Mammary epithelial cell (primary cell): ENCODE results near the gene SMIM7.

Experiments
- CTCF ChIP-seq, 2 donors: IDR thresholded peaks in 1 of 2; conservative IDR thresholded peaks in 1 of 2; 2 replicates each; pipeline ENCODE4 v1.5.1; 2011 to 2012; ENCODE audit warnings: inconsistent platforms in 2 of 2, low read length in 2 of 2, mild to moderate bottlenecking in 2 of 2, control low read depth in 1 of 2, low read depth in 1 of 2; ENCODE audit not compliant: insufficient read depth in 1 of 2; ENCODE audit errors: extremely low read depth in 1 of 2
- EZH2 ChIP-seq: IDR thresholded peaks from 2 replicates; pipeline ENCODE4 v1.6.1; 2012; ENCODE audit warnings: low read length, inconsistent platforms, borderline replicate concordance

GRCh38 chr19:16620584-16620983 is 39.4 kb downstream of the SMIM7 start:
- TF ChIP-seq CTCF (conservative IDR thresholded peaks at IDR 0.05 in 1 of 2, IDR thresholded peaks at IDR 0.05 in 1 of 2; ENCODE audit: extremely low read depth in 1 of 2, insufficient read depth in 1 of 2, low read depth in 1 of 2, low read length in 2 of 2) (no peak), EZH2 (no peak)
